HepG2 (cell line): ENCODE measurements around the gene THPO. TPM values are rescaled to one million over a fixed set of nuclear protein-coding genes. Genes with fewer than 3 reads are reported as not detected.

Source experiments
- ATAC-seq: fragments of 200-7000 bp; cut with Tn5 transposase; 3 replicates; pipeline ENCODE4 v1.9.1; 2020; ENCODE audit warnings: mild to moderate bottlenecking, moderate library complexity
- BruUV-seq: library from RNA; stranded (reverse); fragments of 400-500 nt; replicated peaks from 2 replicates; lab custom pipeline; 2021; lab: Mats Ljungman, UMichigan
- CTCF ChIA-PET: fragments of 300-600 bp; formaldehyde crosslinking; extraction: SDS; loops from one replicate; lab custom pipeline; 2021; ENCODE audit warnings: low total read pairs, inconsistent platforms, low intra/inter-chr PET ratio; lab: Yijun Ruan, JAX
- POLR2A ChIA-PET: fragments of 350-600 bp; sonication (Branson Sonifier 250); formaldehyde crosslinking; loops from one replicate; lab custom pipeline; 2020; ENCODE audit warnings: antibody characterized with exemption, inconsistent platforms; lab: Yijun Ruan, JAX
- DNase-seq: peaks from one replicate; pipeline ENCODE4 v3.0.0-alpha.2; 2015; ENCODE audit warnings: low spot score
- FAIRE-seq: peaks from 3 replicates; lab custom pipeline; 2011; peaks lifted over from hg19 to GRCh38; lab: Jason Lieb, UNC
- H2AFZ ChIP-seq: one replicate; pipeline ENCODE4 v1.6.1; 2011; ENCODE audit warnings: low read length, inconsistent platforms
- H3K27ac ChIP-seq: fragments of 300-600 bp; 3 replicates; pipeline ENCODE4 v1.8.0; 2011; ENCODE audit warnings: mixed run types, mild to moderate bottlenecking, mixed read lengths, low read length, inconsistent platforms; ENCODE audit not compliant: insufficient read depth; ENCODE audit errors: extremely low read length
- H3K27me3 ChIP-seq, 2 experiments: fragments of 200-600 bp in 1 of 2; 2 replicates in 1 of 2; 3 replicates in 1 of 2; pipeline versions ENCODE4 v1.6.0 to v1.8.0; 2011; ENCODE audit warnings: low read length in 2 of 2, mild to moderate bottlenecking in 2 of 2, moderate library complexity in 2 of 2, inconsistent platforms in 1 of 2; ENCODE audit not compliant: insufficient read depth in 2 of 2, control insufficient read depth in 1 of 2
- H3K36me3 ChIP-seq, 2 experiments: fragments of 200-600 bp in 1 of 2; replicated peaks in 1 of 2; 2 replicates in 1 of 2; 3 replicates in 1 of 2; pipeline versions ENCODE4 v1.5.1 to v1.8.0; 2011; ENCODE audit warnings: low read length in 2 of 2, inconsistent platforms in 1 of 2; ENCODE audit not compliant: insufficient read depth in 2 of 2, control insufficient read depth in 1 of 2
- H3K4me1 ChIP-seq: 2 replicates; pipeline ENCODE4 v1.5.1; 2012; ENCODE audit warnings: low read length, inconsistent platforms; ENCODE audit not compliant: insufficient read depth
- H3K4me2 ChIP-seq: 2 replicates; pipeline ENCODE4 v1.6.0; 2011; ENCODE audit warnings: low read depth, low read length, inconsistent platforms
- H3K4me3 ChIP-seq, 3 experiments: fragments of 200-600 bp in 1 of 3; sonication (generic), shearing (Covaris generic) in 1 of 3; replicated peaks in 1 of 3; 2 replicates each; pipeline ENCODE4 v1.5.1; 2011 to 2016; ENCODE audit warnings: low read length in 3 of 3, inconsistent platforms in 2 of 3, low read depth in 2 of 3, mild to moderate bottlenecking in 2 of 3, control low read depth in 1 of 3, mixed read lengths in 1 of 3; ENCODE audit not compliant: insufficient read depth in 1 of 3
- H3K79me2 ChIP-seq: one replicate; pipeline ENCODE4 v1.6.1; 2011; ENCODE audit warnings: low read length, inconsistent platforms; ENCODE audit not compliant: insufficient read depth
- H3K9ac ChIP-seq: 2 replicates; pipeline ENCODE4 v1.6.0; 2011; ENCODE audit warnings: mild to moderate bottlenecking, low read depth, low read length, inconsistent platforms; ENCODE audit not compliant: insufficient read depth
- H3K9me3 ChIP-seq: 2 replicates; pipeline ENCODE4 v1.5.1; 2012; ENCODE audit warnings: mild to moderate bottlenecking, low read length
- H4K20me1 ChIP-seq: 2 replicates; pipeline ENCODE4 v1.6.0; 2011; ENCODE audit warnings: inconsistent platforms, mild to moderate bottlenecking, low read length, moderate library complexity; ENCODE audit not compliant: insufficient read depth
- HNRNPK ChIP-seq: fragments of 200-400 bp; formaldehyde crosslinking; IDR thresholded peaks from 2 replicates; pipeline ENCODE4 v1.6.1; 2018; ENCODE audit warnings: low read length, low read depth, moderate library complexity, mild to moderate bottlenecking; ENCODE audit not compliant: poor library complexity, severe bottlenecking
- KDM3A ChIP-seq: IDR thresholded peaks from 2 replicates; pipeline ENCODE4 v1.6.1; 2018; ENCODE audit warnings: low read depth, missing compliant biosample characterization
- MAFG ChIP-seq: sonication (generic); formaldehyde crosslinking; IDR thresholded peaks from 2 replicates; pipeline ENCODE4 v1.5.1; 2020; ENCODE audit warnings: mild to moderate bottlenecking, missing genetic modification reagents
- PCBP1 ChIP-seq: fragments of 200-400 bp; formaldehyde crosslinking; IDR thresholded peaks from 2 replicates; pipeline ENCODE4 v1.6.1; 2017; ENCODE audit warnings: mild to moderate bottlenecking, low read depth, low read length, borderline replicate concordance
- SOX13 ChIP-seq, 3 experiments: fragments of 450-650 bp in 1 of 3; sonication (generic) in 1 of 3; formaldehyde crosslinking in 1 of 3; IDR thresholded peaks in 2 of 3; conservative IDR thresholded peaks in 1 of 3; 2 replicates each; pipeline versions ENCODE4 v1.5.0 to v1.6.1; 2016 to 2020; ENCODE audit warnings: antibody characterized with exemption in 1 of 3, mild to moderate bottlenecking in 1 of 3, missing compliant biosample characterization in 1 of 3, missing genetic modification reagents in 1 of 3, moderate library complexity in 1 of 3
- SP5 ChIP-seq: IDR thresholded peaks from 2 replicates; pipeline ENCODE4 v1.6.1; 2016; ENCODE audit warnings: low read depth, borderline replicate concordance
- ZNF296 ChIP-seq: sonication (generic); formaldehyde crosslinking; conservative IDR thresholded peaks from 2 replicates; pipeline ENCODE4 v1.5.0; 2020; ENCODE audit warnings: mild to moderate bottlenecking, missing genetic modification reagents
- ZNF501 ChIP-seq: sonication (generic); formaldehyde crosslinking; IDR thresholded peaks from 2 replicates; pipeline ENCODE4 v1.5.1; 2020; ENCODE audit warnings: mild to moderate bottlenecking, moderate library complexity, missing genetic modification reagents
- ZNF740 ChIP-seq: sonication (generic); formaldehyde crosslinking; IDR thresholded peaks from 2 replicates; pipeline ENCODE4 v1.4.0; 2020; ENCODE audit warnings: missing genetic modification reagents
- WGBS: methylation state at CpG from one replicate; pipeline ENCODE4 v1.1.6; 2017; ENCODE audit warnings: low lambda C conversion rate; 5-methylcytosine and 5-hydroxymethylcytosine counted together
- in situ Hi-C: cut with HindIII; loops from 2 replicates; pipeline ENCODE4 v1.10.0; 2017; ENCODE audit warnings: low pct_unique_long_range_greater_than_20kb; ENCODE audit not compliant: extremely low pct_ligation_motif_present
- intact Hi-C: fragments of 100-400 bp; cut with micrococcal nuclease; formaldehyde crosslinking; loops from one replicate; pipeline ENCODE4 v1.10.0; 2022; ENCODE audit not compliant: unreplicated experiment
- polyA plus RNA-seq, 8 experiments: library from polyadenylated mRNA; depleted of rRNA in 3 of 8; stranded (reverse) in 7 of 8; unstranded in 1 of 8; fragments of >200 nt; fragmentation: Illumina TruSeq in 4 of 8; extraction: Trizol in 4 of 8; gene quantifications; 2 replicates each; pipeline versions ENCODE4 v1.2.1 to v1.2.3, GENCODE V29; 2011 to 2016; ENCODE audit warnings: low read depth in 4 of 8, missing spikeins in 1 of 8, mixed read lengths in 1 of 8; ENCODE audit not compliant: insufficient read depth in 1 of 8
- total RNA-seq, 5 experiments: library from RNA; depleted of rRNA; stranded (reverse); fragments of >200 nt; fragmentation: Illumina TruSeq; extraction: Trizol; gene quantifications; 2 replicates each; pipeline ENCODE4 v1.2.3, GENCODE V29; 2016; ENCODE audit warnings: low read depth in 1 of 5

Gene THPO
- total and polyA plus RNA-seq, 2 of the 13 experiments (the other 11 are each of a cell fraction or from before 2014, with no cell fraction given) = 2.8 to 4.8 TPM

GRCh38 chr3:184389935-184390528 lies 12.0 kb upstream of the THPO start:
- Histone ChIP-seq H3K9ac (no peak overlapping the region), H3K9me3 (no peaks in the 10 kb centered on the region), H3K79me2 (no peaks in the 10 kb centered on the region), H3K27me3 (no peaks in the 10 kb centered on the region), H3K27ac (no peak overlapping the region), H3K4me2 (no peak overlapping the region), H3K36me3 (peaks cover 8 to 18% of the 10 kb centered on the region in 2 experiments; a peak in 4 of 5 replicates), H3K4me1 (no peaks in the 10 kb centered on the region), H2AFZ (no peak overlapping the region), H3K4me3 (no peak overlapping the region), H4K20me1 (no peaks in the 10 kb centered on the region)
- BruUV-seq = no TSS peak
- ChIA-PET POLR2A (interaction anchor here (1.0 to 2.1 kb wide), 3 partner anchors 18 to 28 kb away, joined by 3 to 5 read pairs (median 5); no protein-coding TSS in a partner anchor), CTCF (no interaction called here)
- no peak for FAIRE-seq
- 96% methylated on average over 5 of the region's 5 CpGs for WGBS
- DNase-seq = no peak
- in situ Hi-C loops = no loop called here
- TF ChIP-seq KDM3A (no peak), HNRNPK (peak; percentile 90), SP5 (no peak), PCBP1 (peak; percentile 85; the same call in 1 of the 2 replicates)
- intact Hi-C loops = no loop called here
- ATAC-seq = no peak

- POLR2A ChIA-PET = interaction anchor here (1.2 to 1.3 kb wide), 2 partner anchors 9 to 18 kb away, joined by 5 read pairs; partner anchors contain the start of gene CHRD
- intact Hi-C loops = no loop called here
- CTCF ChIA-PET = no interaction called here
- no peak overlapping the region for H3K4me2 ChIP-seq
- DNase-seq = no peak
- FAIRE-seq = no peak
- 80% methylated on average over 5 of the region's 5 CpGs for WGBS
- no peak for ATAC-seq
- no peaks in the 10 kb centered on the region for H4K20me1 ChIP-seq
- in situ Hi-C loops = no loop called here
- no peaks in the 10 kb centered on the region for H3K27me3 ChIP-seq
- TF ChIP-seq ZNF740 (CRISPR knock-in tag) (no peak), MAFG (CRISPR knock-in tag) (no peak), ZNF501 (no peak), ZNF296 (CRISPR knock-in tag) (no peak), SOX13 (IDR thresholded peaks at IDR 0.05) (no peak), SOX13 (CRISPR knock-in tag; conservative IDR thresholded peaks at IDR 0.05 in 1 of 2, IDR thresholded peaks at IDR 0.05 in 1 of 2) (no peak)
- peaks cover 8 to 24% of the 10 kb centered on the region in 2 experiments; a peak in 4 of 5 replicates for H3K36me3 ChIP-seq
- no peaks in the 10 kb centered on the region for H3K9me3 ChIP-seq
- H3K27ac ChIP-seq = no peak overlapping the region
- H3K9ac ChIP-seq = no peak overlapping the region
- H3K4me1 ChIP-seq = no peaks in the 10 kb centered on the region
- H3K4me3 ChIP-seq = no peak overlapping the region
- no peaks in the 10 kb centered on the region for H3K79me2 ChIP-seq
- no peak overlapping the region for H2AFZ ChIP-seq
- TSS peak; percentile 44 for BruUV-seq
Observed at GRCh38 chr3:184389384-184389783, 11.4 kb upstream of the THPO start.
